SK-N-SH treated with all-trans-retinoic acid at 6 μM for 48 hours (cell line): ENCODE measurements around the gene RALGAPB.

Experiments used
- ZC3H10 ChIP-seq: fragments of 250-450 bp; sonication (Bioruptor Pico); IDR thresholded peaks from 2 replicates; pipeline ENCODE4 v1.5.1; 2021; ENCODE audit warnings: mild to moderate bottlenecking, moderate library complexity
- ZFP30 ChIP-seq: fragments of 450-650 bp; formaldehyde crosslinking; IDR thresholded peaks from 2 replicates; pipeline ENCODE4 v1.5.0; 2022; ENCODE audit warnings: mild to moderate bottlenecking, moderate library complexity
- ZNF565 ChIP-seq: fragments of 450-650 bp; formaldehyde crosslinking; conservative IDR thresholded peaks from 2 replicates; pipeline ENCODE4 v1.5.0; 2020; ENCODE audit warnings: low read depth, mild to moderate bottlenecking, moderate library complexity
- TF ChIP-seq, protein P1 (sequence below): fragments of 250-450 bp; sonication (Bioruptor Pico); IDR thresholded peaks from 2 replicates; pipeline ENCODE4 v1.5.1; 2020; ENCODE audit warnings: low read depth, mild to moderate bottlenecking, moderate library complexity
- TF ChIP-seq, protein P2 (sequence below): fragments of 250-450 bp; sonication (Bioruptor Pico); IDR thresholded peaks from 2 replicates; pipeline ENCODE4 v1.8.0; 2020; ENCODE audit warnings: mild to moderate bottlenecking, moderate library complexity, borderline replicate concordance
- TF ChIP-seq, protein P3 (sequence below): fragments of 250-450 bp; sonication (Bioruptor Pico); IDR thresholded peaks from 2 replicates; pipeline ENCODE4 v1.8.0; 2021; ENCODE audit warnings: low read depth, mild to moderate bottlenecking, moderate library complexity, borderline replicate concordance

DNA sequence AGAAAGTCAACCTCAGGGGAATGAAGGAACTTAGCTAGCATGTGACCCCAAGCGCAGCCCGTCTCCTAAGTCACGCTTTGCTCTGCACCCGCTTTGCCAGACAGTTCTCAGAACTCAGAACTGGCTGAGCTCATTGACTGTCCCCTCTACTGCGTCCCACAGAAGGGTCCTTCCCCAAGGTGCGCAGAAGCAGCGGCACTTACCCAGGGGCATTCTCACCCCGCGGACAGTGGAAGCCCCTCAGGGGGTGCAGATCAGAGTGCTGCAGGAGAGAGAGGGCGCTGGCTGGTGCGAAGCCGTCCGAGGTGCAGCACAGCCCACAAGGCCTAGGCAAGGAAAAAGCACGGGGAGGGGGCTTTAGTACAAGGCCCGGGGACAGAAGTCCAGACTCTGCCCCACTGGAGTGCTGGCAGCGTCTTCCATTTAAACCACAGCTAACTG, 38.3 kb upstream of the RALGAPB start:
- TF ChIP-seq ZNF565 (CRISPR knock-in tag) = no peak
- TF ChIP-seq, protein P1, sequence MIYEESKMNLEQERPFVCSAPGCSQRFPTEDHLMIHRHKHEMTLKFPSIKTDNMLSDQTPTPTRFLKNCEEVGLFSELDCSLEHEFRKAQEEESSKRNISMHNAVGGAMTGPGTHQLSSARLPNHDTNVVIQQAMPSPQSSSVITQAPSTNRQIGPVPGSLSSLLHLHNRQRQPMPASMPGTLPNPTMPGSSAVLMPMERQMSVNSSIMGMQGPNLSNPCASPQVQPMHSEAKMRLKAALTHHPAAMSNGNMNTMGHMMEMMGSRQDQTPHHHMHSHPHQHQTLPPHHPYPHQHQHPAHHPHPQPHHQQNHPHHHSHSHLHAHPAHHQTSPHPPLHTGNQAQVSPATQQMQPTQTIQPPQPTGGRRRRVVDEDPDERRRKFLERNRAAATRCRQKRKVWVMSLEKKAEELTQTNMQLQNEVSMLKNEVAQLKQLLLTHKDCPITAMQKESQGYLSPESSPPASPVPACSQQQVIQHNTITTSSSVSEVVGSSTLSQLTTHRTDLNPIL (CRISPR knock-in tag) = no peak
- TF ChIP-seq ZC3H10 (CRISPR knock-in tag) = no peak
- TF ChIP-seq ZFP30 = no peak
- TF ChIP-seq, protein P2, sequence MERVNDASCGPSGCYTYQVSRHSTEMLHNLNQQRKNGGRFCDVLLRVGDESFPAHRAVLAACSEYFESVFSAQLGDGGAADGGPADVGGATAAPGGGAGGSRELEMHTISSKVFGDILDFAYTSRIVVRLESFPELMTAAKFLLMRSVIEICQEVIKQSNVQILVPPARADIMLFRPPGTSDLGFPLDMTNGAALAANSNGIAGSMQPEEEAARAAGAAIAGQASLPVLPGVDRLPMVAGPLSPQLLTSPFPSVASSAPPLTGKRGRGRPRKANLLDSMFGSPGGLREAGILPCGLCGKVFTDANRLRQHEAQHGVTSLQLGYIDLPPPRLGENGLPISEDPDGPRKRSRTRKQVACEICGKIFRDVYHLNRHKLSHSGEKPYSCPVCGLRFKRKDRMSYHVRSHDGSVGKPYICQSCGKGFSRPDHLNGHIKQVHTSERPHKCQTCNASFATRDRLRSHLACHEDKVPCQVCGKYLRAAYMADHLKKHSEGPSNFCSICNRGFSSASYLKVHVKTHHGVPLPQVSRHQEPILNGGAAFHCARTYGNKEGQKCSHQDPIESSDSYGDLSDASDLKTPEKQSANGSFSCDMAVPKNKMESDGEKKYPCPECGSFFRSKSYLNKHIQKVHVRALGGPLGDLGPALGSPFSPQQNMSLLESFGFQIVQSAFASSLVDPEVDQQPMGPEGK = no peak
- TF ChIP-seq, protein P3, sequence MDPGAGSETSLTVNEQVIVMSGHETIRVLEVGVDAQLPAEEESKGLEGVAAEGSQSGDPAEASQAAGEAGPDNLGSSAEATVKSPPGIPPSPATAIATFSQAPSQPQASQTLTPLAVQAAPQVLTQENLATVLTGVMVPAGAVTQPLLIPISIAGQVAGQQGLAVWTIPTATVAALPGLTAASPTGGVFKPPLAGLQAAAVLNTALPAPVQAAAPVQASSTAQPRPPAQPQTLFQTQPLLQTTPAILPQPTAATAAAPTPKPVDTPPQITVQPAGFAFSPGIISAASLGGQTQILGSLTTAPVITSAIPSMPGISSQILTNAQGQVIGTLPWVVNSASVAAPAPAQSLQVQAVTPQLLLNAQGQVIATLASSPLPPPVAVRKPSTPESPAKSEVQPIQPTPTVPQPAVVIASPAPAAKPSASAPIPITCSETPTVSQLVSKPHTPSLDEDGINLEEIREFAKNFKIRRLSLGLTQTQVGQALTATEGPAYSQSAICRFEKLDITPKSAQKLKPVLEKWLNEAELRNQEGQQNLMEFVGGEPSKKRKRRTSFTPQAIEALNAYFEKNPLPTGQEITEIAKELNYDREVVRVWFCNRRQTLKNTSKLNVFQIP (CRISPR knock-in tag) = no peak
